A673 (cell line): ENCODE results near the gene ALPI. TPM values are rescaled to one million over a fixed set of nuclear protein-coding genes. Genes with fewer than 3 reads are reported as not detected.

Source experiments
- BruUV-seq: library from RNA; stranded (reverse); fragments of 400-500 nt; replicated peaks from 2 replicates; lab custom pipeline; 2021; lab: Mats Ljungman, UMichigan
- CTCF ChIA-PET: fragments of 300-600 bp; sonication (Branson Sonifier 250); formaldehyde crosslinking; loops from one replicate; lab custom pipeline; 2022; ENCODE audit warnings: antibody characterized with exemption; lab: Charles Lee
- POLR2A ChIA-PET: fragments of 300-600 bp; sonication (Branson Sonifier 250); formaldehyde crosslinking; loops from one replicate; lab custom pipeline; 2022; ENCODE audit warnings: antibody characterized with exemption; ENCODE audit not compliant: low non-redundant PET; lab: Charles Lee
- DNase-seq: peaks from one replicate; pipeline ENCODE4 v3.0.0-alpha.2; 2015; ENCODE audit warnings: low spot score
- H3K27ac ChIP-seq: fragments of 200-600 bp; sonication (generic); 2 replicates; pipeline ENCODE4 v1.5.1; 2016; ENCODE audit warnings: mixed run types, low read depth, mild to moderate bottlenecking, mixed read lengths, antibody characterized with exemption, low read length; ENCODE audit not compliant: poor library complexity, severe bottlenecking
- H3K27me3 ChIP-seq: fragments of 200-600 bp; sonication (generic); replicated peaks from 2 replicates; pipeline ENCODE4 v1.6.1; 2017; ENCODE audit warnings: mixed run types, low read depth, mild to moderate bottlenecking, mixed read lengths, antibody characterized with exemption, low read length; ENCODE audit not compliant: insufficient read depth, poor library complexity
- H3K36me3 ChIP-seq: fragments of 200-600 bp; sonication (generic); 2 replicates; pipeline ENCODE4 v1.6.1; 2016; ENCODE audit warnings: mixed run types, mild to moderate bottlenecking, mixed read lengths, antibody characterized with exemption, low read length; ENCODE audit not compliant: insufficient read depth, poor library complexity, severe bottlenecking
- H3K4me1 ChIP-seq: fragments of 200-600 bp; sonication (generic); 2 replicates; pipeline ENCODE4 v1.6.1; 2017; ENCODE audit warnings: mixed run types, mild to moderate bottlenecking, mixed read lengths, antibody characterized with exemption, low read length; ENCODE audit not compliant: insufficient read depth, poor library complexity, severe bottlenecking
- H3K4me3 ChIP-seq: fragments of 200-600 bp; sonication (generic); 2 replicates; pipeline ENCODE4 v1.5.1; 2016; ENCODE audit warnings: low read depth, mixed run types, mild to moderate bottlenecking, mixed read lengths, low read length; ENCODE audit not compliant: poor library complexity, severe bottlenecking
- H3K9me3 ChIP-seq: fragments of 200-600 bp; sonication (generic); 2 replicates; pipeline ENCODE4 v1.6.1; 2016; ENCODE audit warnings: mixed run types, low read depth, mild to moderate bottlenecking, mixed read lengths, antibody characterized with exemption, low read length; ENCODE audit not compliant: poor library complexity, severe bottlenecking
- CTCF ChIP-seq: fragments of 300-800, 200-600 bp; sonication (generic); conservative IDR thresholded peaks from 2 replicates; pipeline ENCODE4 v1.5.1; 2017; ENCODE audit warnings: low read depth, mild to moderate bottlenecking, antibody characterized with exemption, low read length, moderate library complexity, mixed read lengths
- EZH2 ChIP-seq: fragments of 200-600 bp; sonication (generic); IDR thresholded peaks from 2 replicates; pipeline ENCODE4 v1.6.1; 2017; ENCODE audit warnings: borderline replicate concordance, low read depth, mild to moderate bottlenecking, mixed read lengths, antibody characterized with exemption, low read length; ENCODE audit not compliant: poor library complexity, severe bottlenecking
- intact Hi-C: fragments of 100-400 bp; cut with micrococcal nuclease; formaldehyde crosslinking; loops from one replicate; pipeline ENCODE4 v1.10.0; 2022; ENCODE audit not compliant: unreplicated experiment
- total RNA-seq: library from RNA; stranded (reverse); gene quantifications from 2 replicates; pipeline ENCODE4 v1.2.3, GENCODE V29; 2021

The ALPI gene
- total RNA-seq, 1 experiment from 2014 or later, result not detected

GRCh38 chr2:232501331-232501771 is 45.4 kb downstream of the ALPI start:
- no TSS peak for BruUV-seq
- ChIA-PET CTCF (no interaction called here), POLR2A (no interaction called here)
- Histone ChIP-seq H3K4me3 (no peak overlapping the region), H3K36me3 (no peaks in the 10 kb centered on the region), H3K27ac (no peak overlapping the region), H3K9me3 (no peaks in the 10 kb centered on the region), H3K4me1 (peaks cover 8% of the 10 kb centered on the region), H3K27me3 (peaks cover 16% of the 10 kb centered on the region)
- TF ChIP-seq CTCF (no peak), EZH2 (no peak)
- DNase-seq, result no peak
- intact Hi-C loops, result no loop called here

GRCh38 chr2:232501794-232502390 is 45.9 kb downstream of the ALPI start:
- no peak for DNase-seq
- TF ChIP-seq EZH2 (no peak), CTCF (no peak)
- ChIA-PET POLR2A (no interaction called here), CTCF (no interaction called here)
- no TSS peak for BruUV-seq
- intact Hi-C loops, result no loop called here
- Histone ChIP-seq H3K27ac (no peak overlapping the region), H3K9me3 (no peaks in the 10 kb centered on the region), H3K4me3 (no peak overlapping the region), H3K27me3 (peaks cover 16% of the 10 kb centered on the region), H3K4me1 (peaks cover 8% of the 10 kb centered on the region), H3K36me3 (no peaks in the 10 kb centered on the region)

- no peaks in the 10 kb centered on the region for H3K9me3 ChIP-seq
- H3K27ac ChIP-seq, result no peak overlapping the region
- peaks cover 8% of the 10 kb centered on the region for H3K4me1 ChIP-seq
- ChIA-PET POLR2A (no interaction called here), CTCF (no interaction called here)
- no peak overlapping the region for H3K4me3 ChIP-seq
- no TSS peak for BruUV-seq
- no peak for DNase-seq
- peaks cover 16% of the 10 kb centered on the region for H3K27me3 ChIP-seq
- TF ChIP-seq CTCF, result no peak
- no peak for TF ChIP-seq EZH2
- H3K36me3 ChIP-seq, result no peaks in the 10 kb centered on the region
- intact Hi-C loops, result no loop called here
Observed at GRCh38 chr2:232502511-232502910, 46.6 kb downstream of the ALPI start.
